Ramos (cell line): ENCODE results near the gene RAP1GAP2.
"Not testable (repeated sequence)": the region's sequence is repeated elsewhere in the genome, so short reads cannot be mapped to it uniquely, and the experiment has no call there.

Experiments used
- in situ Hi-C: fragments of 300-500 bp; cut with MboI; formaldehyde crosslinking; loops from one replicate; pipeline ENCODE4 v1.14.3; 2022; ENCODE audit warnings: low sequenced_read_pairs; ENCODE audit not compliant: unreplicated experiment

Gene RAP1GAP2

DNA sequence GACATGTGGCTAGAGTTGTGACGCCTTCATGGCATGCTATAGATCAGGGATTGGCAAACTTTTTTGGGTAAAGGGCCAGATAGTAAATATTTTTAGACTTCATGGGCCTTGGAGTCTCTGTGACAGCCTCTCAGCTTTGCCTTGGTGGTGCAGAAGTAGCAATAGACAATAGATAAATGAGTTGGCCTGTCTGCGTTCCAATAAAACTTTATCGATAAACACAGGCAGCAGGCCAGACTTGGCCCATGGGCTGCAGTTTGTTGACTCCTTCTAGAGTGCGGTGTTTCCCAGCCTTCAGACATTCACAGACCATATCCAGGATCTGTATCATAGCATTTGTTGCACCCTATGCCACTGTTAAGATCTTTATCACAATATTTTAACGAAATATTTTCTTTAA lies 190.7 kb downstream of the RAP1GAP2 start:
- in situ Hi-C loops, result no loop called here

DNA sequence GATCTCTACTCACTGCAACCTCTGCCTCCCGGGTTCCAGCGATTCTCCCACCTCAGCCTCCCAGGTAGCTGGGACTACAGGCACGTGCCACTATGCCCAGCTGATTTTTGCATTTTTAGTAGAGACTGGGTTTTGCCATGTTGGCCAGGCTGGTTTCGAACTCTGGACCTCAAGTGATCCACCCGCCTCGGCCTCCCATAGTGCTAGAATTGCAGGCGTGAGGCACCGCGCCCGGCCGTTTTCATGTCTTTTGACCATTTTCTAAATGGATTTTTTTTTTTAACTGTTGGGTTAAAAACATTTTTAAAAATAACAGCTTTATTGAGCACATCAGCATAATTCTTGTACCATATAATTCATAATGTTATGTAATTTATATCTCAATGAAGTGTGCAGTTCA lies 193.2 kb downstream of the RAP1GAP2 start:
- in situ Hi-C loops, result not testable (repeated sequence)

DNA sequence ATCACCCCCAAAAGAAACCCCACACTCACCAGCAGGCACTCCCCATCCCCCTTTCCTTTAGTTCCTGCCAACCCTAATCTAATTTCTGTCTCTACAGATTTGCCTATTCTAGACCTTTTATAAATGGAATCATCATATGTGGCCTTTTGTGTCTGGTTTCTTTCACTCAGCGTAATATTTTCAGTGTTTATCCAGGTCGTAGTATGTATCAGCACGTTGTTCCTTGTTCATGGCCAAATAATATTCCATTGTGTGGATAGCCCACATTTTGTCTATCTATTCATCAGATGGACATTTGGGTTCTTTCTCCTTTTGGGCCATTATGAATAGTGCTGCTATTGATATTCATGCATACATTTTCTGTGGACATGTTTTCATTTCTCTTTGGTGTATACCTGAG lies 193.6 kb downstream of the RAP1GAP2 start:
- in situ Hi-C loops, result no loop called here

DNA sequence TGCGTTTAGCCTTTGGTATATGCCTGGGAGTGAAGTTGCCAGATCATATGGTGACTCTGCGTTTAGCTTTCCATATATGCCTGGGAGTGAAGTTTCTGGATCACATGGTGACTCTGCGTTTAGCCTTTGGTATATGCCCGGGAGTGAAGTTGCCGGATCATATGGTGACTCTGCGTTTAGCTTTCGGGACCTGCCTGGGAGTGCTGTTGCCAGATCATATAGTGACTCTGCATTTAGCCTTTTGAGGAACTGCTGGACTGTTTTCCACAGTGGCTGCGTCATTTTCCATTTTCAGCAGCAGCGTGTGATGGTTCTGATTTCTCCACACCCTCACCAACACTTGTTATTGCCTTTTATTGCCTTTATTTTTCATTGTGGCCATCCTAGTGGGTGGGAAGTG lies 194.2 kb downstream of the RAP1GAP2 start:
- in situ Hi-C loops, result no loop called here

- in situ Hi-C loops, result not testable (repeated sequence)
Observed at GRCh38 chr17:2991396-2992180, 195.3 kb downstream of the RAP1GAP2 start.

DNA sequence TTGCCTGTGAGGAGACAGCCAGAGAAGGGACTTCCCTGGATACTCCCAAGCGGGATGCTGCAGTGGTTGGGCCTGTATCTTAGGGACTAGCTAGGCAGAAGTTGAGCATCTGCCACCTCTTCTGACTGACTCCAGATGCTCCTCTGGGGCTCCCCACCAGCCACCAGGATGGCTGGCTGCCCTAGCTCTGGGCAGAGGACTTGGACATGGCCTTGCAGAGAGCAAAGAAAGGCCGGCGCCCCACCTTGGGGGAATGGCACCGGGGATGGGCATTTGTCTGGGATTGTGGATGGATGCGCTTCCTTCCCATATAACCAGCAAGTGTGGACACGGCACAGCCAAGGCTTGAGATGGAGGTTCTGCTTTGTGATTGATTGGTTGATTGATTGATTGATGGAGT lies 198.2 kb downstream of the RAP1GAP2 start:
- in situ Hi-C loops, result no loop called here

- in situ Hi-C loops, result no loop called here
Observed at GRCh38 chr17:2995377-2995776, 199.1 kb downstream of the RAP1GAP2 start.

DNA sequence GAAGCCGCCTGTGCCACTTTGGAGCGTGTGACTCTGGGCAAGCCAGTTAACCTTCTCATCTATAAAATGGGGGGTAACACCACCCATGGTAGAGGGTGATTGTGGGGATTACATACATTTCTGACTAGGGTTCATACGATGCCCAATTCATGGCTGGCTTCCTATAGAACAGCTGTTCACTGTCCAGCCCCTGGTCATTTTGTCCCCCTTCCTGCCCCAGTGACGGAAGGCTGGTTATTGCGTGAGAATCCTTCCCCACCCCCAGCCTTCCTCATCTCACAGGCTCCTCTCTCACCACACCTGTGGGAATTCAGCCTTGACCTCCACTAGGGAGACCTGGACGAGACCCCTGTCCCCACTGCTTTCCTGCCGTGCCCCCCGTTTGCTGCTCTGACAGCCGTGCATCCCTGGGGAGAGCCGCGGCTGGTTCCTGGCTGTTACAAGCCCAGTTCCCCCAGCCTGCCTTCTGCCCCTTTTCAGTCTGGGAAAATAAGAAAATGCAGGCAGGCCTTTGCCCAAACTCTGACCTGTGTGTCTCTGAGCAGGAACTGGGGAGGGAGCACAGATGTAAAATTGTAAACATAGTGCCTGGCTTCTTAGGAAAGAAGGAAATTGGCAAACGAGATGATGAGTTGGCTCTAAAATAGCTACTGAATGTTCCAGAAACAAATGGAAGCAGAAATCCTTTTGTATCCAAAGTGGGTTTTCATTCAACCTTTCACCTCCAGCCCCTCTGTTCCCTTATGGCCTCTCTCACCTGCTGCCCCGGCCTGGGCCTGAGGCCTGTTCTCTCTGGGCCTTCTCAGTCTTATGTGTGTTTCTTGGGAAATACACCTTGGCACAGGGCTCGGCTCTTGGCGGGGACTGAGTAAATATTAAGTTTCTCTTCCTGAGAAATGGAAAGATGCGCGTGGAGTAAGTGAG lies 199.9 kb downstream of the RAP1GAP2 start:
- in situ Hi-C loops, result no loop called here

- in situ Hi-C loops, result no loop called here
Observed at GRCh38 chr17:2996810-2997670, 200.8 kb downstream of the RAP1GAP2 start.

DNA sequence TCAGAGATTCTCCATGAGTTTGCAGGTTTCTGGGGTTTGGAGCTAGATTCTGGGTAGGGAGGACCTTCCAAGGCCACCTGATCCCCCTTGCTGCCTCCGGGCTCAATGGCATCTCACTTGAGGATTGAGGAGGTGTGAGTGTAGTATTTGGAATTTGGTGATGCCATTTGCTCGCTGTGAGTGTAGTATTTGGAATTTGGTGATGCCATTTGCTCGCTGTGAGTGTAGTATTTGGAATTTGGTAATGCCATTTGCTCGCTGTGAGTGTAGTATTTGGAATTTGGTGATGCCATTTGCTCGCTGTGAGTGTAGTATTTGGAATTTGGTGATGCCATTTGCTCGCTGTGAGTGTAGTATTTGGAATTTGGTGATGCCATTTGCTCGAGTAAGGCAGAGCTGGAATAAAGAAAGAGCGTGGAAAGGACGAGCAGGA lies 202.2 kb downstream of the RAP1GAP2 start:
- in situ Hi-C loops, result not testable (repeated sequence)

DNA sequence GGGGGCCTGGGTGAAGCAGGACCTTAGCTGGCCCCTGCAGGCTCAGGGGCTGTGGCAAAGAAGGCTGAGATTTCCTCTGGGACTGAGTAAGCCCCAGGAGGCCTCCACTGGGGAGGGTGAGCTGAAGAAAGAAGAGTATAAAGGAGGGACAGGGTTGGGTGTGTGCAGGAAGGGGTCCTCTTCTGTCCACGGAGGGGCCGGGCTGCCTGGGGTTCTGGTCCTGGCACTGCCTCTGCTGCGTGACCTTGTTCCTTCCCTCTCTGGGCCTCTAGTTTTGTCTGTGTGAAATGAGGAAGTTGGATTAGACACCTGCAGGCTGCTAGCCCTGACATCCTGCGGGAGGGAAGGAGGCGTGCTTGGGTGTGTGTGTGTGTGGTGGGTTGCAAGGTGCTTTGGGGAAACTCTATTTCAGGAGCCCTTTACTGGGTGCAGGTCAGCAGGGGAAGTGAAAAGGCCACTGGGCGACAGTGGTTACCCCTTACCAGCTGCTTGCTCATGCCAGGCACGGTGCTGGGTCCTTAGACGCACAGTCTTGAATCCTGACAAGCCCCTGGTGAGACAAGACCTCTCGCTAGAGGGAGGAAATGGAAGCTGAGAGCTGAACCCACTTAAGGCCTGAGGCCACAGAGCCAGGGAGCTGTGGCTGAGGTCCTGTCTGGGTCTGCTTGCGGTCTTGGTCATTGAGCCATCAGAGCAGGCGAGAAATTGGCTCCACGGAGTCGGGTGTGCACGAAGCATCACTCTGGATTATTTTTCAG lies 206.5 kb downstream of the RAP1GAP2 start:
- in situ Hi-C loops, result no loop called here

- in situ Hi-C loops, result no loop called here
Observed at GRCh38 chr17:3003296-3004149, 207.3 kb downstream of the RAP1GAP2 start.

- in situ Hi-C loops, result no loop called here
Observed at GRCh38 chr17:3004150-3004801, 208.0 kb downstream of the RAP1GAP2 start.

- in situ Hi-C loops, result no loop called here
Observed at GRCh38 chr17:3004925-3005324, 208.7 kb downstream of the RAP1GAP2 start.

GRCh38 chr17:3005696-3006095 lies 209.5 kb downstream of the RAP1GAP2 start:
- in situ Hi-C loops, result no loop called here

- in situ Hi-C loops, result no loop called here
Observed at GRCh38 chr17:3006801-3007200, 210.6 kb downstream of the RAP1GAP2 start.

DNA sequence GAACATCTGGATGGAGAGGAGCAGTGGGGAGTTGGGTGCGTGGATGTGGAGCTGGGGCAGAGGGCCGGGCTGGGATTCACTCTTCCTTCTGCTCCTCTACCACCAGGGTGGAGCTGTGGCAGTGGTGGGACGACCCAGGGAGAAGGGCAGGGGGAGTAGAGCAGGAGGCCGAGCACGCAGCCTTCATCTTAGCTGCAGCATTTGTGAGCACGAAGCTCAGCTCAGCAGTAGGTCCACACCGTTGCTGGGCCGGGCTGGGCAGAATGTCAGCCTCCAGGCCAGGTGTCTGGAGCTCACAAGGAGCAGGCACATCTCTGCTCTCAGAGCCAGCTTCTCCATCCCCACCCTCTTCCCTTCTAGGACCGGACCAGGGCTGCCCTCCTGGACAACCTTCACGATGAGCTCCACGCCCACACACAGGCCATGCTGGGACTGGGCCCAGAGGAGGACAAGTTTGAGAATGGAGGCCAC lies 211.4 kb downstream of the RAP1GAP2 start:
- in situ Hi-C loops, result no loop called here
